Activated CD4-positive, alpha-beta memory T cell treated with anti-CD3 and anti-CD28 coated beads for 36 hours (primary cell): ENCODE results near the gene UPB1. TPM values are rescaled to one million over a fixed set of nuclear protein-coding genes. Genes with fewer than 3 reads are reported as not detected.
"Not testable (repeated sequence)": the region's sequence is repeated elsewhere in the genome, so short reads cannot be mapped to it uniquely, and the experiment has no call there.

Experiments
- CTCF ChIA-PET: fragments of 350-600 bp; sonication (Branson Sonifier 250); formaldehyde crosslinking; loops from one replicate; lab custom pipeline; 2021; ENCODE audit warnings: antibody characterized with exemption, inconsistent platforms; lab: Charles Lee
- POLR2A ChIA-PET: fragments of 350-600 bp; sonication (Branson Sonifier 250); formaldehyde crosslinking; loops from one replicate; lab custom pipeline; 2021; ENCODE audit warnings: antibody characterized with exemption; lab: Charles Lee
- DNase-seq: peaks from one replicate; pipeline ENCODE4 v3.0.0-alpha.2; 2020
- H3K27ac Mint-ChIP-seq: one replicate; pipeline ENCODE4 v1.8.0; 2021; ENCODE audit warnings: mixed read lengths
- H3K27me3 Mint-ChIP-seq: one replicate; pipeline ENCODE4 v1.8.0; 2021; ENCODE audit warnings: mixed read lengths
- H3K36me3 Mint-ChIP-seq: one replicate; pipeline ENCODE4 v1.8.0; 2021; ENCODE audit warnings: mixed read lengths
- H3K4me1 Mint-ChIP-seq: one replicate; pipeline ENCODE4 v1.8.0; 2021; ENCODE audit warnings: low read depth, mixed read lengths
- H3K4me3 Mint-ChIP-seq: one replicate; pipeline ENCODE4 v1.8.0; 2021; ENCODE audit warnings: mild to moderate bottlenecking, mixed read lengths
- H3K9me3 Mint-ChIP-seq: one replicate; pipeline ENCODE4 v1.8.0; 2021; ENCODE audit warnings: mixed read lengths
- intact Hi-C: fragments of 100-400 bp; cut with micrococcal nuclease; formaldehyde crosslinking; loops from one replicate; pipeline ENCODE4 v1.15.1; 2023
- total RNA-seq, 2 experiments: library from RNA; stranded (reverse); gene quantifications; one replicate each; pipeline ENCODE4 v1.2.3, GENCODE V29; 2021

Gene UPB1
- total RNA-seq, 2 experiments from 2014 or later = 0.19 to 0.31 TPM

- no peaks in the 10 kb centered on the region for H3K36me3 Mint-ChIP-seq
- no peak overlapping the region for H3K4me3 Mint-ChIP-seq
- peaks cover 5% of the 10 kb centered on the region for H3K4me1 Mint-ChIP-seq
- CTCF ChIA-PET = interaction anchor here (1.7 kb wide), 1 partner anchor 97 kb away, joined by 6 read pairs; no protein-coding TSS in a partner anchor
- H3K27ac Mint-ChIP-seq = no peak overlapping the region
- POLR2A ChIA-PET = interaction anchor here (0.7 kb wide), 1 partner anchor 84 kb away, joined by 3 read pairs; no protein-coding TSS in a partner anchor
- no peaks in the 10 kb centered on the region for H3K9me3 Mint-ChIP-seq
- no peak for DNase-seq
- intact Hi-C loops = no loop called here
- H3K27me3 Mint-ChIP-seq = no peaks in the 10 kb centered on the region
Observed at GRCh38 chr22:24518771-24519485, 23.8 kb downstream of the UPB1 start.

GRCh38 chr22:24519496-24519895 is 24.4 kb downstream of the UPB1 start:
- no peak overlapping the region for H3K27ac Mint-ChIP-seq
- CTCF ChIA-PET = no interaction called here
- intact Hi-C loops = no loop called here
- POLR2A ChIA-PET = interaction anchor here (0.7 kb wide), 1 partner anchor 84 kb away, joined by 3 read pairs; no protein-coding TSS in a partner anchor
- no peaks in the 10 kb centered on the region for H3K27me3 Mint-ChIP-seq
- no peaks in the 10 kb centered on the region for H3K36me3 Mint-ChIP-seq
- H3K4me3 Mint-ChIP-seq = no peak overlapping the region
- peaks cover 5% of the 10 kb centered on the region for H3K4me1 Mint-ChIP-seq
- no peaks in the 10 kb centered on the region for H3K9me3 Mint-ChIP-seq
- no peak for DNase-seq

DNA sequence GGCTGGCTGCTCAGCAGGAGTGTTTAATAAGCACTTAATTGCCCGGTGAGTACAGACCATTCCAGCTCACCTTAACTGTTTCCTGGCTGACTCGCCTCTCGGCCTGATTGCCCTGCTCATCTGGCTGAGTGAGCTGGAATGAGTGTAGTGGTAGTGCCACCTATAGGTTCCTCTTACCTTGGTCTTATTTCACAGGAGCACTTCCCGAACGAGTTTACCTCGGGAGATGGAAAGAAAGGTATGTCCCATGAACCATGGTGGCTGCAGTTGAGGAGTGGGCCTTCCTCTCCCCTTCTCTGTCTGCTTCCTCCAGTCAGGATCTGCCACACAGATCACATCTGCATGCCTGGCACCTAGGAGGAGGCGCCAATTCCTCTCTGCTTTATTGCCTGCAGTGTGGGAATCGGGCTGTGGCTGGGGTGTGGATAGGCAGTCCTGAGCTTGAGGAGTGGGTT is 26.7 kb downstream of the UPB1 start:
- no peaks in the 10 kb centered on the region for H3K36me3 Mint-ChIP-seq
- no peak overlapping the region for H3K27ac Mint-ChIP-seq
- ChIA-PET CTCF (interaction anchor here (0.7 to 2.8 kb wide), 17 partner anchors 9 to 198 kb away, joined by 3 to 13 read pairs (median 5); partner anchors contain the start of gene ADORA2A), POLR2A (no interaction called here)
- peaks cover 11% of the 10 kb centered on the region for H3K4me1 Mint-ChIP-seq
- no peak overlapping the region for H3K4me3 Mint-ChIP-seq
- no peaks in the 10 kb centered on the region for H3K27me3 Mint-ChIP-seq
- no peaks in the 10 kb centered on the region for H3K9me3 Mint-ChIP-seq
- peak; percentile 56 for DNase-seq
- intact Hi-C loops = no loop called here

DNA sequence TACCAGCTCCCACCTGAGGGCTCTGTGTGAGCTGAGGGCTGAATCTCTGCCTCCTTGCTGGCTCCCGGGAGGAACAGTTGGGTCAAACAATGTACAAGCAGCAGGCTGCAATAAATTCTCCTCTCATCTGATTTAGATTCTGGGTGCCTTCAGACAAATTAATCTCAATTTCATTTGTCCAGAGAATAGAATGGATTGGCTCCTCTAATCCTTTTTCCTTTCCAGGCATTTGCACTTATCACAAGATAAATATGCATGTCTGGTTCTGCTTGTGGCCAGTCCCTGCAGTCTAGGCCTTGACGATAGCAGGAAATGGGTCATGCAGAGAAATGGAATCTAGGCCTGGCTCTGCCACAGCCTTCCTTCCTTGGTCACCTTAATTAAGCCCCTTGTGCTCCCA is 28.7 kb downstream of the UPB1 start:
- DNase-seq = no peak
- H3K27ac Mint-ChIP-seq = no peak overlapping the region
- H3K27me3 Mint-ChIP-seq = no peaks in the 10 kb centered on the region
- no peak overlapping the region for H3K4me3 Mint-ChIP-seq
- intact Hi-C loops = no loop called here
- H3K36me3 Mint-ChIP-seq = no peaks in the 10 kb centered on the region
- H3K9me3 Mint-ChIP-seq = no peaks in the 10 kb centered on the region
- peaks cover 11% of the 10 kb centered on the region for H3K4me1 Mint-ChIP-seq
- POLR2A ChIA-PET = no interaction called here
- CTCF ChIA-PET = interaction anchor here (1.8 to 2.1 kb wide), 2 partner anchors 19 to 37 kb away, joined by 4 to 5 read pairs; no protein-coding TSS in a partner anchor

GRCh38 chr22:24525416-24526037 is 30.4 kb downstream of the UPB1 start:
- Mint-ChIP-seq H3K27ac (no peak overlapping the region), H3K36me3 (no peaks in the 10 kb centered on the region), H3K9me3 (no peaks in the 10 kb centered on the region), H3K27me3 (no peaks in the 10 kb centered on the region), H3K4me1 (peaks cover 11% of the 10 kb centered on the region), H3K4me3 (no peak overlapping the region)
- CTCF ChIA-PET = interaction anchor here (0.6 to 2.3 kb wide), 19 partner anchors 8 to 205 kb away, joined by 3 to 12 read pairs (median 4); partner anchors contain the start of gene ADORA2A
- POLR2A ChIA-PET = no interaction called here
- intact Hi-C loops = loop anchor here (1.0 kb wide), 2 partner anchors 104 to 200 kb away; no protein-coding TSS in a partner anchor
- peak; percentile 90 for DNase-seq

- no peaks in the 10 kb centered on the region for H3K9me3 Mint-ChIP-seq
- intact Hi-C loops = no loop called here
- H3K27me3 Mint-ChIP-seq = no peaks in the 10 kb centered on the region
- no peaks in the 10 kb centered on the region for H3K36me3 Mint-ChIP-seq
- DNase-seq = no peak
- ChIA-PET CTCF (interaction anchor here (0.6 to 2.3 kb wide), 21 partner anchors 9 to 220 kb away, joined by 3 to 12 read pairs (median 4); partner anchors contain the start of gene ADORA2A), POLR2A (no interaction called here)
- H3K4me1 Mint-ChIP-seq = peaks cover 11% of the 10 kb centered on the region
- no peak overlapping the region for H3K4me3 Mint-ChIP-seq
- no peak overlapping the region for H3K27ac Mint-ChIP-seq
Observed at GRCh38 chr22:24526191-24526590, 31.1 kb downstream of the UPB1 start.

DNA sequence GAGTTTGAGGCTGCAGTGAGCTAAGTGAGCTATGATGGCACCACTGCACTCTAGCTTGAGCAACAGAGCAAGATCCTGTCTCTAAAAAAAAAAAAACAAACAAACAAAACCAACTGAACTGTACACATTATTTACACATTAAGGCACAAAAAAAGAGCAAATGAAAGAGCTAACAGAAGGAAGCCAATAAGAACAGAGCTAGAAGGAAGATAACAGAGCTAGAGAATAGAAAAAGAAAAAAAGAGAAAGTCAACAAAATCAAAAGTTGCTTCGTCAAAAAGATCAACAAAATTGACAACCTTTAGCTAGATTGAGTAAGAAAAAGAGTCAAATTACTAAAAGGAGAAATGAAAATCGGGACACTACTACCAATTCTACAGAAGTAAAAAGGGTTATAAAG is 34.8 kb downstream of the UPB1 start:
- Mint-ChIP-seq H3K27ac (no peak overlapping the region), H3K36me3 (no peaks in the 10 kb centered on the region), H3K4me1 (peaks cover 6% of the 10 kb centered on the region), H3K27me3 (no peaks in the 10 kb centered on the region), H3K9me3 (no peaks in the 10 kb centered on the region), H3K4me3 (no peak overlapping the region)
- CTCF ChIA-PET = interaction anchor here (1.1 to 1.7 kb wide), 5 partner anchors 8 to 110 kb away, joined by 3 to 15 read pairs (median 5); no protein-coding TSS in a partner anchor
- intact Hi-C loops = no loop called here
- POLR2A ChIA-PET = no interaction called here
- no peak for DNase-seq

DNA sequence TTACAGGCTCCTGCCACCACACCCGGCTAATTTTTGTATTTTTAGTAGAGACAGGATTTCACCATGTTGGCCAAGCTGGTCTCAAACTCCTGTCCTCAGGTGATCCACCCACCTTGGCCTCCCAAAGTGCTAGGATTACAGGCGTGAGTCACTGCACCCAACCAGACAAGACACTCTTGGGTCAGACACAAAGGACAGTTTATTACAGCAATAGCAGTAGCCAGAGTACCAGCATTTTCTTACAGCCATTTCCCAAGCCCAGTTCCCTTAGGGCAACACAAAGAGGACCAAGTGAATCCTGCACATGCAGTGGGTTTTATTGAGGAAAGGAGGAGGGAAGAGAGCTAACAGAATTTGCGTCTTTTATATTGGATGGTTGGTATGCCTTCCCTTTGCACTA is 35.8 kb downstream of the UPB1 start:
- H3K4me3 Mint-ChIP-seq, intact Hi-C loops, H3K27me3 Mint-ChIP-seq, DNase-seq, H3K4me1 Mint-ChIP-seq, H3K36me3 Mint-ChIP-seq, H3K9me3 Mint-ChIP-seq, H3K27ac Mint-ChIP-seq, POLR2A ChIA-PET: not testable (repeated sequence)
- CTCF ChIA-PET = interaction anchor here (1.2 to 1.7 kb wide), 3 partner anchors 9 to 108 kb away, joined by 3 to 15 read pairs (median 5); no protein-coding TSS in a partner anchor

- intact Hi-C loops = no loop called here
- Mint-ChIP-seq H3K27ac (no peak overlapping the region), H3K9me3 (no peaks in the 10 kb centered on the region), H3K4me3 (no peak overlapping the region), H3K36me3 (no peaks in the 10 kb centered on the region), H3K27me3 (no peaks in the 10 kb centered on the region), H3K4me1 (no peaks in the 10 kb centered on the region)
- ChIA-PET POLR2A (no interaction called here), CTCF (interaction anchor here (0.7 kb wide), 1 partner anchor 533 kb away, joined by 3 read pairs; no protein-coding TSS in a partner anchor)
- no peak for DNase-seq
Observed at GRCh38 chr22:24532075-24532474, 36.9 kb downstream of the UPB1 start.

DNA sequence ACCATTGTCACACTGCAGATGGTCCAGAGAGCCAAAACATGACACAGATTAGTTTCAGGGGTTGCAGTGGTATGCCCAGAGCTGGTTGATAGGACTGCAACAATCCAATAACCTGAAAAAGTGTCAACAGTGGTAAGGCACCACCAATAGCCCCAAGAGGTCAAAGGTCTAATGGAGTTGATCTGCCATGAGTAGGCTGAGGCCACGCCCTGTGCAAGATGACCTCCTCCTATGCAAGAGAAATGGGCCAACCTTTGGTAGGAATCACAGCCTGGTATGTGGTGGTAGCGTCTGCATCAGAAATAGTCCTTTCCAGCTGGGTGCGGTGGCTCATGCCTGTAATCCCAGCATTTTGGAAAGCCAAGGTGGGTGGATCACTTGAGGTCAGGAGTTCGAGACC is 40.2 kb downstream of the UPB1 start:
- Mint-ChIP-seq H3K27me3 (no peaks in the 10 kb centered on the region), H3K36me3 (peaks cover 7% of the 10 kb centered on the region), H3K9me3 (no peaks in the 10 kb centered on the region), H3K4me1 (no peaks in the 10 kb centered on the region), H3K27ac (no peak overlapping the region), H3K4me3 (no peak overlapping the region)
- DNase-seq = no peak
- intact Hi-C loops = no loop called here
- POLR2A ChIA-PET = no interaction called here
- CTCF ChIA-PET = no interaction called here

DNA sequence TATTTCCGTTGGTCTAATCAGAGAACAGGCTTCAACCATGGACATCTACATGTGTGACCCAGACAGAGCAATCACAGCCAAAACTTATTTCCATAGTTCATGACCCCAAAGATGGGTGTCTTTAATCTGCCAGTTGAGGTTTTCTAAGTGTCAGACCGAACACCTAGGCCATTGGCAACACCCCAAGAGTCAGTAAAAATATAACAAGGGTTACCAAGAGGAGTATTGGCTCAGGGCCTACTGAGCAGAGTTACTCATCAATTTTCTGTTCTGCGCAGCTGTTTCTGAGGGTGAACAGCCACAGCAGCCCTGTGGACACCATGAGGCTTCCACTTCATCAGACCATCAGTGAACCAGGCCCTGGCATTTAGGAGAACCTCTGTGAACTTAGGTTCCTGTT is 41.0 kb downstream of the UPB1 start:
- ChIA-PET POLR2A (interaction anchor here (1.0 kb wide), 1 partner anchor 8 kb away, joined by 4 read pairs; no protein-coding TSS in a partner anchor), CTCF (interaction anchor here (0.7 kb wide), 1 partner anchor 10 kb away, joined by 3 read pairs; no protein-coding TSS in a partner anchor)
- H3K9me3 Mint-ChIP-seq = no peaks in the 10 kb centered on the region

GRCh38 chr22:24540470-24540869 is 45.3 kb downstream of the UPB1 start:
- CTCF ChIA-PET = no interaction called here
- intact Hi-C loops = no loop called here
- peaks cover 32% of the 10 kb centered on the region for H3K36me3 Mint-ChIP-seq
- no peak overlapping the region for H3K4me3 Mint-ChIP-seq
- no peaks in the 10 kb centered on the region for H3K9me3 Mint-ChIP-seq
- H3K4me1 Mint-ChIP-seq = no peaks in the 10 kb centered on the region
- H3K27ac Mint-ChIP-seq = no peak overlapping the region
- no peaks in the 10 kb centered on the region for H3K27me3 Mint-ChIP-seq
- POLR2A ChIA-PET = interaction anchor here (1.7 kb wide), 1 partner anchor 13 kb away, joined by 5 read pairs; no protein-coding TSS in a partner anchor
- DNase-seq = no peak

More for the DNA sequence above, 41.0 kb downstream of the UPB1 start:
- intact Hi-C loops = no loop called here
- Mint-ChIP-seq H3K27me3 (no peaks in the 10 kb centered on the region), H3K36me3 (peaks cover 13% of the 10 kb centered on the region), H3K4me3 (no peak overlapping the region), H3K27ac (no peak overlapping the region), H3K4me1 (no peaks in the 10 kb centered on the region)
- no peak for DNase-seq
